ENCODE data around the gene ADCY3.

- TF ChIP-seq CTCF (IDR thresholded peaks at IDR 0.05) (no peak), POLR2A (IDR thresholded peaks at IDR 0.05) (no peak)
These were observed 7.1 kb downstream of the ADCY3 start for GRCh38 chr2:24912986-24913385.

Data from adrenal gland (tissue), 5 donors.